Natural killer cell (primary cell): ENCODE results near the gene NCOA3. TPM values are rescaled to one million over a fixed set of nuclear protein-coding genes. Genes with fewer than 3 reads are reported as not detected.
A peak's percentile ranks its signal among the peaks of the same experiment; 100 is the strongest.

Experiments used
- ATAC-seq, 3 donors: fragments of 150-1000 bp in 2 of 3; fragments of 200-7000 bp in 1 of 3; cut with Tn5 transposase; 1 replicate in 1 of 3; 2 replicates in 2 of 3; pipeline ENCODE4 v1.10.0; 2021; ENCODE audit warnings: mild to moderate bottlenecking in 2 of 3, moderate library complexity in 2 of 3
- DNase-seq, 2 donors: peaks; one replicate each; pipeline versions ENCODE4 v3.0.0 to v3.0.0-alpha.2; 2013 to 2021; ENCODE audit warnings: mixed read lengths in 1 of 2
- H3K27ac ChIP-seq: one replicate; pipeline ENCODE4 v1.5.1; 2013; ENCODE audit warnings: mild to moderate bottlenecking, low read length
- H3K27me3 ChIP-seq: one replicate; pipeline ENCODE4 v1.6.1; 2013; ENCODE audit warnings: low read length; ENCODE audit not compliant: control insufficient read depth, insufficient read depth
- H3K36me3 ChIP-seq: one replicate; pipeline ENCODE4 v1.6.1; 2013; ENCODE audit warnings: low read length; ENCODE audit not compliant: control insufficient read depth, insufficient read depth
- H3K4me1 ChIP-seq: one replicate; pipeline ENCODE4 v1.6.1; 2013; ENCODE audit warnings: low read length; ENCODE audit not compliant: control insufficient read depth, insufficient read depth
- H3K4me3 ChIP-seq: one replicate; pipeline ENCODE4 v1.5.1; 2013; ENCODE audit warnings: low read length
- H3K9me3 ChIP-seq: one replicate; pipeline ENCODE4 v1.6.1; 2013; ENCODE audit warnings: low read length; ENCODE audit not compliant: control insufficient read depth, insufficient read depth
- H3K27ac Mint-ChIP-seq, 2 donors: one replicate each; pipeline ENCODE4 v1.8.0; 2022; ENCODE audit warnings: mild to moderate bottlenecking in 2 of 2, mixed read lengths in 2 of 2, moderate library complexity in 1 of 2
- H3K27me3 Mint-ChIP-seq, 2 donors: one replicate each; pipeline ENCODE4 v1.8.0; 2022; ENCODE audit warnings: low read depth in 2 of 2, mixed read lengths in 2 of 2
- H3K36me3 Mint-ChIP-seq: one replicate; pipeline ENCODE4 v1.8.0; 2022; ENCODE audit warnings: mixed read lengths
- H3K4me1 Mint-ChIP-seq, 2 donors: one replicate each; pipeline ENCODE4 v1.8.0; 2022; ENCODE audit warnings: mixed read lengths in 2 of 2
- H3K4me3 Mint-ChIP-seq: one replicate; pipeline ENCODE4 v1.8.0; 2022; ENCODE audit warnings: mild to moderate bottlenecking, moderate library complexity, mixed read lengths
- H3K9me3 Mint-ChIP-seq, 2 donors: one replicate each; pipeline ENCODE4 v1.8.0; 2022; ENCODE audit warnings: mixed read lengths in 2 of 2
- WGBS: methylation state at CpG from one replicate; pipeline ENCODE4 v1.1.7; 2013; ENCODE audit warnings: missing lambda C conversion rate; ENCODE audit not compliant: insufficient coverage; 5-methylcytosine and 5-hydroxymethylcytosine counted together
- intact Hi-C: fragments of 100-400 bp; cut with micrococcal nuclease; formaldehyde crosslinking; loops from one replicate; pipeline ENCODE4 v1.14.2; 2022
- total RNA-seq, 4 donors: library from RNA; stranded (reverse); fragments of 120-200 nt in 1 of 4; gene quantifications; one replicate each; pipeline versions ENCODE4 v1.2.3 to v1.2.4, GENCODE V29; 2013 to 2022
- TF ChIP-seq, protein P1 (sequence below): fragments of 200-600 bp; IDR thresholded peaks from one replicate; pipeline ENCODE4 v1.8.0; 2022; ENCODE audit warnings: antibody characterized with exemption

Gene NCOA3
- total RNA-seq, 3 donors from 2014 or later (not counting 1 experiment from before 2014, with no cell fraction given) = 44.3 to 63.3 (median 57.8) TPM

- WGBS = 98% methylated on average over 2 of the region's 6 CpGs
- H3K36me3 Mint-ChIP-seq = no peaks in the 10 kb centered on the region
These were observed 21.4 kb upstream of the NCOA3 start for GRCh38 chr20:47480239-47480638.

GRCh38 chr20:47480705-47481104 lies 21.0 kb upstream of the NCOA3 start:
- Mint-ChIP-seq H3K27me3 (no peaks in the 10 kb centered on the region), H3K9me3 (no peaks in the 10 kb centered on the region), H3K4me3 (no peak overlapping the region), H3K27ac (no peak overlapping the region), H3K4me1 (peaks cover 0 to 4% of the 10 kb centered on the region in 2 donors), H3K36me3 (no peaks in the 10 kb centered on the region)
- ATAC-seq (no peak), DNase-seq (no peak)
- Histone ChIP-seq H3K27me3 (no peaks in the 10 kb centered on the region), H3K9me3 (no peaks in the 10 kb centered on the region), H3K36me3 (no peaks in the 10 kb centered on the region), H3K4me3 (no peak overlapping the region), H3K4me1 (no peaks in the 10 kb centered on the region), H3K27ac (no peak overlapping the region)
- intact Hi-C loops = no loop called here
- TF ChIP-seq, protein P1, sequence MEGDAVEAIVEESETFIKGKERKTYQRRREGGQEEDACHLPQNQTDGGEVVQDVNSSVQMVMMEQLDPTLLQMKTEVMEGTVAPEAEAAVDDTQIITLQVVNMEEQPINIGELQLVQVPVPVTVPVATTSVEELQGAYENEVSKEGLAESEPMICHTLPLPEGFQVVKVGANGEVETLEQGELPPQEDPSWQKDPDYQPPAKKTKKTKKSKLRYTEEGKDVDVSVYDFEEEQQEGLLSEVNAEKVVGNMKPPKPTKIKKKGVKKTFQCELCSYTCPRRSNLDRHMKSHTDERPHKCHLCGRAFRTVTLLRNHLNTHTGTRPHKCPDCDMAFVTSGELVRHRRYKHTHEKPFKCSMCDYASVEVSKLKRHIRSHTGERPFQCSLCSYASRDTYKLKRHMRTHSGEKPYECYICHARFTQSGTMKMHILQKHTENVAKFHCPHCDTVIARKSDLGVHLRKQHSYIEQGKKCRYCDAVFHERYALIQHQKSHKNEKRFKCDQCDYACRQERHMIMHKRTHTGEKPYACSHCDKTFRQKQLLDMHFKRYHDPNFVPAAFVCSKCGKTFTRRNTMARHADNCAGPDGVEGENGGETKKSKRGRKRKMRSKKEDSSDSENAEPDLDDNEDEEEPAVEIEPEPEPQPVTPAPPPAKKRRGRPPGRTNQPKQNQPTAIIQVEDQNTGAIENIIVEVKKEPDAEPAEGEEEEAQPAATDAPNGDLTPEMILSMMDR = no peak

More at GRCh38 chr20:47480239-47480638, 21.4 kb upstream of the NCOA3 start:
- H3K4me3 ChIP-seq = no peak overlapping the region
- H3K4me1 Mint-ChIP-seq = peaks cover 0 to 4% of the 10 kb centered on the region in 2 donors
- H3K27ac ChIP-seq = no peak overlapping the region
- TF ChIP-seq, protein P1 = no peak
- no peaks in the 10 kb centered on the region for H3K36me3 ChIP-seq
- H3K27me3 ChIP-seq = no peaks in the 10 kb centered on the region
- H3K4me1 ChIP-seq = no peaks in the 10 kb centered on the region
- H3K4me3 Mint-ChIP-seq = no peak overlapping the region
- ATAC-seq (no peak), DNase-seq (no peak)
- intact Hi-C loops = no loop called here
- H3K27me3 Mint-ChIP-seq = no peaks in the 10 kb centered on the region
- no peaks in the 10 kb centered on the region for H3K9me3 ChIP-seq
- H3K27ac Mint-ChIP-seq = no peak overlapping the region
- no peaks in the 10 kb centered on the region for H3K9me3 Mint-ChIP-seq

- intact Hi-C loops = no loop called here
- Mint-ChIP-seq H3K36me3 (no peaks in the 10 kb centered on the region), H3K4me1 (peaks cover 0 to 4% of the 10 kb centered on the region in 2 donors), H3K27ac (peak overlapping the region in 1 of 2 donors; percentile 2), H3K9me3 (no peaks in the 10 kb centered on the region), H3K27me3 (no peaks in the 10 kb centered on the region), H3K4me3 (no peak overlapping the region)
- H3K4me3 ChIP-seq = no peak overlapping the region
- no peak for DNase-seq
- no peaks in the 10 kb centered on the region for H3K27me3 ChIP-seq
- no peak for ATAC-seq
- peaks cover 2% of the 10 kb centered on the region for H3K4me1 ChIP-seq
- no peaks in the 10 kb centered on the region for H3K36me3 ChIP-seq
- no peaks in the 10 kb centered on the region for H3K9me3 ChIP-seq
- TF ChIP-seq, protein P1 = no peak
- WGBS = 90% methylated on average over 13 of the region's 15 CpGs
- no peak overlapping the region for H3K27ac ChIP-seq
These were observed 20.1 kb upstream of the NCOA3 start for GRCh38 chr20:47481330-47482216.
